ENCODE results near the gene OPHN1.
A peak's percentile ranks its signal among the peaks of the same experiment; 100 is the strongest.

OPHN1 gene

GRCh38 chrX:68443155-68443868 is 10.0 kb upstream of the OPHN1 start:
- no peaks in the 10 kb centered on the region for H3K36me3 ChIP-seq (ENCODE audit: insufficient read depth, low read length)
- H3K4me1 ChIP-seq (ENCODE audit: control insufficient read depth, insufficient read depth, low read length), result peaks cover 8% of the 10 kb centered on the region
- no peak overlapping the region for H3K4me2 ChIP-seq (ENCODE audit: low read length)
- no peaks in the 10 kb centered on the region for H3K27me3 ChIP-seq (ENCODE audit: control insufficient read depth, insufficient read depth, low read length)
- no peak overlapping the region for H3K4me3 ChIP-seq (ENCODE audit: low read length)
- H3K9me3 ChIP-seq (replicated peaks; ENCODE audit: low read length), result no peaks in the 10 kb centered on the region
- no peak overlapping the region for H3K9ac ChIP-seq (ENCODE audit: low read depth, low read length)

- H3K36me3 ChIP-seq (ENCODE audit: insufficient read depth, low read length), result no peaks in the 10 kb centered on the region
- H3K9ac ChIP-seq (ENCODE audit: low read depth, low read length), result no peak overlapping the region
- no peaks in the 10 kb centered on the region for H3K9me3 ChIP-seq (replicated peaks; ENCODE audit: low read length)
- no peak overlapping the region for H3K4me2 ChIP-seq (ENCODE audit: low read length)
- no peaks in the 10 kb centered on the region for H3K27me3 ChIP-seq (ENCODE audit: control insufficient read depth, insufficient read depth, low read length)
- no peak overlapping the region for H3K4me3 ChIP-seq (ENCODE audit: low read length)
- H3K4me1 ChIP-seq (ENCODE audit: control insufficient read depth, insufficient read depth, low read length), result peaks cover 8% of the 10 kb centered on the region
Observed at GRCh38 chrX:68440940-68441339, 7.6 kb upstream of the OPHN1 start.

- Histone ChIP-seq H3K9me3 (replicated peaks; ENCODE audit: low read length) (no peaks in the 10 kb centered on the region), H3K27me3 (ENCODE audit: control insufficient read depth, insufficient read depth, low read length) (no peaks in the 10 kb centered on the region), H3K36me3 (ENCODE audit: insufficient read depth, low read length) (no peaks in the 10 kb centered on the region), H3K9ac (ENCODE audit: low read depth, low read length) (no peak overlapping the region), H3K4me2 (ENCODE audit: low read length) (no peak overlapping the region), H3K4me3 (ENCODE audit: low read length) (no peak overlapping the region), H3K4me1 (ENCODE audit: control insufficient read depth, insufficient read depth, low read length) (peaks cover 8% of the 10 kb centered on the region)
Observed at GRCh38 chrX:68440442-68440841, 7.1 kb upstream of the OPHN1 start.

GRCh38 chrX:68439341-68439740 is 6.0 kb upstream of the OPHN1 start:
- Histone ChIP-seq H3K9ac (ENCODE audit: low read depth, low read length) (no peak overlapping the region), H3K4me2 (ENCODE audit: low read length) (no peak overlapping the region), H3K4me1 (ENCODE audit: control insufficient read depth, insufficient read depth, low read length) (peaks cover 8% of the 10 kb centered on the region), H3K27me3 (ENCODE audit: control insufficient read depth, insufficient read depth, low read length) (no peaks in the 10 kb centered on the region), H3K36me3 (ENCODE audit: insufficient read depth, low read length) (no peaks in the 10 kb centered on the region), H3K4me3 (ENCODE audit: low read length) (no peak overlapping the region), H3K9me3 (replicated peaks; ENCODE audit: low read length) (no peaks in the 10 kb centered on the region)

- H3K9ac ChIP-seq (ENCODE audit: low read depth, low read length), result no peak overlapping the region
- peaks cover 8% of the 10 kb centered on the region for H3K4me1 ChIP-seq (ENCODE audit: control insufficient read depth, insufficient read depth, low read length)
- H3K4me3 ChIP-seq (ENCODE audit: low read length), result no peak overlapping the region
- no peaks in the 10 kb centered on the region for H3K36me3 ChIP-seq (ENCODE audit: insufficient read depth, low read length)
- H3K9me3 ChIP-seq (replicated peaks; ENCODE audit: low read length), result no peaks in the 10 kb centered on the region
- no peak overlapping the region for H3K4me2 ChIP-seq (ENCODE audit: low read length)
- H3K27me3 ChIP-seq (ENCODE audit: control insufficient read depth, insufficient read depth, low read length), result no peaks in the 10 kb centered on the region
Observed at GRCh38 chrX:68438575-68438974, 5.3 kb upstream of the OPHN1 start.

GRCh38 chrX:68433981-68434299 is 645 bp upstream of the OPHN1 start:
- peak overlapping the region; percentile 82 for H3K4me3 ChIP-seq (ENCODE audit: low read length)
- peaks cover 12% of the 10 kb centered on the region for H3K4me1 ChIP-seq (ENCODE audit: control insufficient read depth, insufficient read depth, low read length)
- H3K9ac ChIP-seq (ENCODE audit: low read depth, low read length), result peak overlapping the region; percentile 90

GRCh38 chrX:68432648-68433047 is 647 bp downstream of the OPHN1 start:
- Histone ChIP-seq H3K36me3 (ENCODE audit: insufficient read depth, low read length) (peaks cover 3% of the 10 kb centered on the region), H3K9me3 (replicated peaks; ENCODE audit: low read length) (no peaks in the 10 kb centered on the region), H3K4me3 (ENCODE audit: low read length) (peak overlapping the region; percentile 82), H3K9ac (ENCODE audit: low read depth, low read length) (peak overlapping the region; percentile 90), H3K4me2 (ENCODE audit: low read length) (peak overlapping the region; percentile 76), H3K27me3 (ENCODE audit: control insufficient read depth, insufficient read depth, low read length) (no peaks in the 10 kb centered on the region), H3K4me1 (ENCODE audit: control insufficient read depth, insufficient read depth, low read length) (peaks cover 16% of the 10 kb centered on the region)

More at GRCh38 chrX:68433981-68434299, 645 bp upstream of the OPHN1 start:
- no peaks in the 10 kb centered on the region for H3K9me3 ChIP-seq (replicated peaks; ENCODE audit: low read length)
- no peaks in the 10 kb centered on the region for H3K27me3 ChIP-seq (ENCODE audit: control insufficient read depth, insufficient read depth, low read length)
- peaks cover 3% of the 10 kb centered on the region for H3K36me3 ChIP-seq (ENCODE audit: insufficient read depth, low read length)
- peak overlapping the region; percentile 76 for H3K4me2 ChIP-seq (ENCODE audit: low read length)

- H3K4me3 ChIP-seq (ENCODE audit: low read length), result peak overlapping the region; percentile 82
Observed at GRCh38 chrX:68431836-68432235, 1.5 kb downstream of the OPHN1 start.

GRCh38 chrX:68429216-68429615 is 4.1 kb downstream of the OPHN1 start:
- Histone ChIP-seq H3K4me1 (ENCODE audit: control insufficient read depth, insufficient read depth, low read length) (peaks cover 16% of the 10 kb centered on the region), H3K4me2 (ENCODE audit: low read length) (no peak overlapping the region), H3K9me3 (replicated peaks; ENCODE audit: low read length) (no peaks in the 10 kb centered on the region), H3K4me3 (ENCODE audit: low read length) (no peak overlapping the region), H3K27me3 (ENCODE audit: control insufficient read depth, insufficient read depth, low read length) (no peaks in the 10 kb centered on the region), H3K36me3 (ENCODE audit: insufficient read depth, low read length) (peaks cover 3% of the 10 kb centered on the region), H3K9ac (ENCODE audit: low read depth, low read length) (no peak overlapping the region)

More at GRCh38 chrX:68431836-68432235, 1.5 kb downstream of the OPHN1 start:
- Histone ChIP-seq H3K27me3 (ENCODE audit: control insufficient read depth, insufficient read depth, low read length) (no peaks in the 10 kb centered on the region), H3K36me3 (ENCODE audit: insufficient read depth, low read length) (peaks cover 3% of the 10 kb centered on the region), H3K4me2 (ENCODE audit: low read length) (peak overlapping the region; percentile 76), H3K9me3 (replicated peaks; ENCODE audit: low read length) (no peaks in the 10 kb centered on the region), H3K4me1 (ENCODE audit: control insufficient read depth, insufficient read depth, low read length) (peaks cover 16% of the 10 kb centered on the region), H3K9ac (ENCODE audit: low read depth, low read length) (no peak overlapping the region)

GRCh38 chrX:68428431-68428830 is 4.9 kb downstream of the OPHN1 start:
- peaks cover 3% of the 10 kb centered on the region for H3K36me3 ChIP-seq (ENCODE audit: insufficient read depth, low read length)
- no peaks in the 10 kb centered on the region for H3K9me3 ChIP-seq (replicated peaks; ENCODE audit: low read length)
- peak overlapping the region; percentile 20 for H3K4me2 ChIP-seq (ENCODE audit: low read length)
- H3K27me3 ChIP-seq (ENCODE audit: control insufficient read depth, insufficient read depth, low read length), result no peaks in the 10 kb centered on the region
- H3K4me1 ChIP-seq (ENCODE audit: control insufficient read depth, insufficient read depth, low read length), result peaks cover 16% of the 10 kb centered on the region
- no peak overlapping the region for H3K4me3 ChIP-seq (ENCODE audit: low read length)
- H3K9ac ChIP-seq (ENCODE audit: low read depth, low read length), result no peak overlapping the region

- no peak overlapping the region for H3K4me3 ChIP-seq (ENCODE audit: low read length)
- H3K27me3 ChIP-seq (ENCODE audit: control insufficient read depth, insufficient read depth, low read length), result no peaks in the 10 kb centered on the region
- H3K36me3 ChIP-seq (ENCODE audit: insufficient read depth, low read length), result no peaks in the 10 kb centered on the region
- peaks cover 7% of the 10 kb centered on the region for H3K4me1 ChIP-seq (ENCODE audit: control insufficient read depth, insufficient read depth, low read length)
- no peak overlapping the region for H3K4me2 ChIP-seq (ENCODE audit: low read length)
- H3K9ac ChIP-seq (ENCODE audit: low read depth, low read length), result no peak overlapping the region
- H3K9me3 ChIP-seq (replicated peaks; ENCODE audit: low read length), result no peaks in the 10 kb centered on the region
Observed at GRCh38 chrX:68424719-68425118, 8.6 kb downstream of the OPHN1 start.

- Histone ChIP-seq H3K9me3 (replicated peaks; ENCODE audit: low read length) (no peaks in the 10 kb centered on the region), H3K4me2 (ENCODE audit: low read length) (no peak overlapping the region), H3K27me3 (ENCODE audit: control insufficient read depth, insufficient read depth, low read length) (no peaks in the 10 kb centered on the region), H3K9ac (ENCODE audit: low read depth, low read length) (no peak overlapping the region), H3K4me3 (ENCODE audit: low read length) (no peak overlapping the region), H3K36me3 (ENCODE audit: insufficient read depth, low read length) (no peaks in the 10 kb centered on the region), H3K4me1 (ENCODE audit: control insufficient read depth, insufficient read depth, low read length) (no peaks in the 10 kb centered on the region)
Observed at GRCh38 chrX:68422478-68422877, 10.8 kb downstream of the OPHN1 start.
